NT2/D1 (cell line): Measurements from ENCODE around the gene CDK3.
"Not testable (repeated sequence)": the region's sequence is repeated elsewhere in the genome, so short reads cannot be mapped to it uniquely, and the experiment has no call there.

Experiments
- SUZ12 ChIP-seq: IDR thresholded peaks from 2 replicates; pipeline ENCODE4 v1.6.1; 2011; ENCODE audit not compliant: insufficient read length, insufficient read depth; ENCODE audit errors: extremely low read depth
- ZNF274 ChIP-seq: IDR thresholded peaks from 2 replicates; pipeline ENCODE4 v1.6.1; 2011; ENCODE audit warnings: mild to moderate bottlenecking, low read depth, low read length

DNA sequence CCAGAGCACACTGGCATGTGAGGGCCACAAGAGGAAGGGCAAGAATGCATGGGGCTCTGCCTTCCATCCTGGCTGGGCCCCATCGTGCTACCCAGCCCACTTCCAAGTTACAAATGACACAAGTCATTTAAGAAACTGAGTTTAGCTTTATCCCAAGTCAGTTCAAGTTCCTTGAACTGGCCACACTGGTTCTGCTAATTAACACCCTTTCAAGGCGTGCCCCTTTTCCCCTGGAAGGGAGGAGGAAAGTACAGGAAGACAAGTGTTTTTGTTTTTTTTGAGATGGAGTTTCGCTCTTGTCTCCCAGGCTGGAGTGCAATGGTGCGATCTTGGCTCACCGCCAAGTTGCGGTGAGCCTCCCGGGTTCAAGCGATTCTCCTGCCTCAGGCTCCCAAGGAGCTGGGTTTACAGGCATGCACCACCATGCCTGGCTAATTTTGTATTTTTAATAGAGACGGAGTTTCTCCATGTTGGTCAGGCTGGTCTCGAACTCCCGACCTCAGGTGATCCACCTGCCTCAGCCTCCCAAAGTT lies 43.9 kb downstream of the CDK3 start:
- not testable (repeated sequence) for TF ChIP-seq ZNF274, SUZ12
